Stimulated activated CD4-positive, alpha-beta T cell treated with anti-CD3 and anti-CD28 coated beads, TNF-alpha, amount 100 ng/mL, for 4 hours (primary cell): ENCODE measurements around the gene GNG12.

Source experiments
- DNase-seq, 3 experiments: peaks; one replicate each; pipeline ENCODE4 v3.0.0-alpha.2; 2020; ENCODE audit warnings: low read depth in 3 of 3

GNG12 gene

DNA sequence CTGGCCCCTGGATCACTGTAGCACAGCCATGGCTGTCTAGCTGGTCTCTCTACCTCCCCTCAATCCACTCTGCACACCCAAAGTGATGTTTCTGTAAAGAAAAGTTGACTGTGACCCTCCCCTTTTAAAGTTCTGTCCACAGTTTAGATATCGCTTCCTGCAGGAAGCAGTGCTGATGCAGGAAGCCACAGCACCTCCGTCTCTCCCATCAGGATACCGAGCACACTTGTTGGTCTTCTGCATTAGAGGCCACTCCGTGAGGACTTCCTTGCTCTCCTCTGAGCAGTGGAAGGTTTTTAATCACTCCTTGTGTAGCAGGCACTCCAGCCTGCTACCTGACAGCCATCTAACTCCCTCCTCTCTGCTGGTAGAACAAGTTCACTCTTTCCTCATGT is 78.7 kb downstream of the GNG12 start:
- DNase-seq: no peak

DNA sequence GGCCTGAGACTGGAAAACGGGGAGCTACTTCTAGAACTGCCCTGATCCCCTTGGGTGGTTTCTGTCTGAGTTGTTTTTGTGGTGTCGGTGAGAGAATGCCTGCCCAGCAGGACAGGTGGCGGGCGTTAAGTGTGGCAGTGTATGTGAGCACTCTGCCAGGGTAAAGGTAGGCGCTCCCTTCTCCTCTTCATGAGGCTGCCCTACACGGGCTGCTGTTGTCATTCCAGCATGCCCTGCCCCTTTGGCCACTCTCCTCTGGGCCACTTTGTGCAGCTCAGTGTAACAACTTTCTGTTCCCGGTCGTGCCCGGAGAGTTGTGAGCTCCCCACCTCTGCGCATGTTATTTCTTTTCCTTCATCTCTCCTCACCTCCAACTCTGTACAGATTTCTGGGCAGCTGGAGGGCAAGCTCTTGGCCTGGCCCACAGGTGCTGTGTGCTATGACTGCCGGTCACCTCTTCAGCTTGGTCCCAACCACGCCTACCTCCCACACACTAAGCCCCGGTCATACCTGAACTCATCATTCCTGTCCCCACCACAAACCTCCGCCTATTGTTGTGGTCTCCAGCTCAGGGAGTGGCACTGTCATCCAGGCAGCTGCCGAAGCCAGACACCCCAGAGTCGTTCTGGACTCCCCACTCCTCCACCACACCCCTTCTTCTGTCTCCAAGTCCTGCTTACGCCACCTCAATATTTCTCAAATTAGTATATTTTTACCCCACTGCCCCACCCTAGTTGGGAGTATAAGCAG is 79.3 kb downstream of the GNG12 start:
- DNase-seq: no peak

DNA sequence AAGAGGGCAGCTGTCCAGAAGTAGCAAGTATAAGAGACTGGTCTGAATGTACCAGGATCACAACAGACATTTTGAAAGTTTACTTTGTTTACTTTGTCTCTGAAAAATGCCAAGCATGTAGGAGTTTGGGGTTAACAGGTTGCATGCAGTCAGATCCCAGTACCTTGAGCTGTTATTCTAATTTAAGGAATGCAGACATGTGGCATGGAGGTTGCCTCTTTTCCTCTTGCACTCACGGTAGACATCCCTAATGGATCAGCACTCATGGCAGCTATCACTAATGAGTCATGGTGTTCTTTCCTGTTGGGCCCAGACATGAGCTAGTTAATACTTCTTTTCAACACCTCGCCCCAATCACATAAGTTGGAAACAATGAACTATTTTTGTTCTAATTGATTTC is 81.0 kb downstream of the GNG12 start:
- DNase-seq: no peak

DNA sequence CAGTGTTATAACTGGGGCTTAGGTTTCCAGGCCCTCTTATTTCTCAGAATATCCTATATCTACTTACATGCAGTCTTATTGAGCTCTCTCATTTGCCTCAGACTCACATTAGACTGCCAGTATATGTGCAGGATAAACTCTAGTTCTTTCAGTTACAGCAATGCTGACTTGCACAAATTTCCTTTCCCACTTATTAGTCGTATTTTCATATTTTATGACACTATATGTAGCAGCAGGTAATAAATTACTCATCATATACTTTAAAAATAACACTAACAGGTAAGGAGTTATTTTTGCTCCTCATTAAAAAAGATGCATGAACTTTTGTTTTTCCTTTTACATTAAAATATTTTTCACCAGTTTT is 82.6 kb downstream of the GNG12 start:
- no peak for DNase-seq

DNA sequence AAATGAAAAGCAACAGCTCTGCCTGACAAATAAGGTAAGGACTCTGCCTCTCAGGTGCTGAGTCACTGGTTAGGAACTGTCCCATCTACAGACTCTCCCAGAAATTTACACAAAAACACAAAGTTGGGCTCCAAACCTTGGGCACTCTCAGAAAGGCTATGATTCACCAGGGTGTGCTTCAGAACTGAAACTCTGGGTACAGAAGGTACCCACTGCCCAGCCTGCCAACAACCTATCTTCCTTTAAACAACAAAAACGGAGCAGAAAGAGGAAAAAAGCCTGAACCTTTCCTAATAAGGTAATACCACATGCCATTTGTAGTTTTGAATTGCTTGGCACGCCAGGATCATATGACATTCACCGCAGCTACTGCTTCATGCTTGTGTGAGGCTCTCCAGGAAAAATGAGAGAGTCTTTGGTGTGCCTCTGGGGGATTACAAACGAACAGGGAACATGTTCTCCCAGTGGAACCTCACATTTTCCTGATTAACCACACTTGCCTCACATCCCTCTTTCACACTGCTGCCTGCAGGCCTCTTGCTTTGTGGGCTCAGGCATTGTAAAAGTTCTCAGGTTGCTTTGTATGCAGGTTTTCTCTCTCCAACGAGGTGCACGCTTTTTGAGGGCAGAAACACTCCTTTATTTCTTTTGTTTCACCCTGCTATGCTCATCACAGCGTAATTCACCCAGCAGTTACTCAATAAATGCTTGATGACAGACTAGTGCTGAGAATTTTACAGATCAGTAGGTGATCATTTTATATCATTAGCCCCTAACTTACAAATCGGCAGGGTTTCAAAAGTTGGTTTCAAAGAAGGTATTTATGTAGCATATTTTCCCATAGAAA is 83.2 kb downstream of the GNG12 start:
- no peak for DNase-seq

DNA sequence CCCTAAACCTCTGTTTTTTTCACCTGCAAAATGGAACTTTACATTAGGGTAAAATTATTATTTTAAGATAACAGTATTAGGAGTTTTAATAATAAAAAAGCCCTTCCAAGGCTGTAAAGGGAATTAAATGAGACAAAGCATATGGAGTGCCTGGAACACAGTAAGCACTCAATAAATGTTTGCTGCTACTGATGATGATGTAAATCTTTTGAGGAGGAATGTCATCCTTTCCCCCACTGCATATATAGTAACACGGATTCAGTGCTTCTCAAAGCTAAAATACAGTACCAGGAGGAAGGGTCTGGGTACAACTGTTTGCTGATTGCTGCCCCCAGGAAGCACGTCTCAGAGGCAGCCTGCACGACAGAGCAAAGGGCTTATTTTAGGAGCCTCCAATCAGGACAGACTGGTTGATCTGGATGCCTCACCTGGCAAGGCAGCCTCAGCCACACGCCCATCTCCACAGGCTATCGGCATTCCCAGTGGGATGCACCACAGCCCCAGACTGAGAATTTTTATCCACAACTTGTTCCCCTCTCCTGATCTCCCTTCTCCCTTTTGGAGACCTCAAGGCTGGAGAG is 83.9 kb downstream of the GNG12 start:
- no peak for DNase-seq

DNA sequence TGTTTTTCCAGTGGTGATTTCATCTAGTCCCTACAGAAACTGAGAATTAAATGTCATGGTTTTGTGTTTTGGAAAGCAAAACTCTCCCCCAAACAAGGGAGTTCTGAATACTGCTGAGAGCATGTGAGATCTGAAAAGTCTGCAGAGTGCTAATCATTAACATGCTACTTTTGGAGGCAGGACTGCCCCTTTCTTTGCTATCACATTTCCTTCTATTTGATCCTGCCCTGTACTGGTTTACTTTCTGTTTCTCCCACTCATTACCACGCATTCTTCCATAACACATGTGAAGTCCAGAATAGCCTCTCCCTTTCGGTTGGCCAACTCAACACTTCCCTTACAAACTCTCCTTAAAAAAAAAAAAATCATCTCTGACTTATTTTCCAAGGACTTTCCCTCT is 84.6 kb downstream of the GNG12 start:
- DNase-seq: no peak

DNA sequence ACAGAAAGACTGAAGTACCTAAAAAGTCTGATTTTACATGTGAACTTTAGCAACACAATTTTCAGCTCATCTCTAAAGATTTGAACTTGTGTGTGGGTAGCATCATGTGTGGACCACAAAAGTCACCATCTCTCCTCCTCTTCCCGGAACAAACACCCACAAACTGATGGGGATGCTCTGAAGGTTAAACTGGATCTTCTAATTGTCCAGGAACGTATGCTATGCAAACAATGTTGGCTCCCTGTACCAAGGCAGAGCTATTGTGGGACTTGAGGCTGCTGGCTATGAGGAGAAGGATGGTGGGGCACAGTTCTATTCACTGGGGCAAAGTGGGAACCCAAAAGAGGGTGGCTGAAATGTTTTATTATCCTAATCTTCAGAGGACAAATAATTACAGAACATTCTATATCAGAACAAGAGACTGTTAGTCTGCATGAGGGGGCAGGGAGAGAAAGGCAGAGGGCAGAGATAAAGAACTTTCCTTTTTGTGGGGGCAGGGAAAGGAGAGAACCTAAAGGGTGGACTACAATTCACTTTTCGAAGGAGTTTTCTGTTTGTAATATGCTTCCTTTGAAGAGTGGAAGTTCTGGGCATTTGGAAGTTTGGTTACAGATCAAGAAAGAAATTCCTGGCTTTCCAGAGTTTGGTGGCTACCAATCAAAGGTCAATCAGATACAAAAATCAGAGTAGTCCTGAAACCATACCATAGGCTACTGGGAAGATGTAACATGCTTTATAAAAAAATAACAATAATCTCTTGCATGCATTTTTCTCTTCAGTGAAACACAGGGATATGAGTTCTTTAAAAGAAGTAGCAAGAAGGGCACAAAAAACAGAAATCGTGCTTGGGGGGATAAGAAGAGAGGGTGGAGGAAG is 85.4 kb downstream of the GNG12 start:
- no peak for DNase-seq

DNA sequence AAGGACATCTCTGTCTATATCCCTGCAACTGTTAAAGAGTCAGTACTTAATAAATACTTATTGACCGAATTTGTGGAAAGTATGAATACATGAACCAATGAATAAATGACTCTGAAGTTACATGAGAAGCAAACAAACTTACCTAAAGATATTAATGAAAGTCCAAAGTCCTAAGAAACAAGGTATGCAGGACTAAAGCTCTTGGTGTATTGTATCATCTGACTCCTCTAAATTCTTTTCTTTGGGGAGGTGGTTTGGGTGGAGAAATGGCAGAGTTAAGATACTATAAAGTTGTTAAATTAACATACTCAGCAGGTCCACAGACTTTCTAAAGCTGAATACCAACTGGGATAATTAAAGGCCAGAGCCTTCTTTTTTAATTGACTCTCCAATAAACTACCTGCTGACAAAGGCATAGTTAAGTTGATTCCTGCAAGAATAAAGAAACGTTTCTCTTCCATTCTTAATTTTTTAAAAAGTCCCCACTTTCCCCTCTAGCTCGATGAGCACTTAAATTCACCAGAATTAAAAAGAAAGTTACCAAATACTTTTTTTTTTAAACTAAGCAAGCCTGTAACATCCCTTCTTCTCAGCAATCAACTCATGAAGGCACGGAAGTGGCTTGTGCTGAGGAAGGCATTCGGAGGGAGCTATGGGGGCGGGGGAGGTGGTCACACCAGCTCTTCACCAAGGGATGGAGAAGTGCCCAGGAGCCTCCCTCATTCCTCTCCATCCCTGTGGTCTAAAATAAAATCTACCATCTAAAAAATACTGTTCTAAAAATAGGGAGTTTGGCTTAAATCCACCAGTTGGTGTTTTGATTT is 87.2 kb downstream of the GNG12 start:
- no peak for DNase-seq

DNA sequence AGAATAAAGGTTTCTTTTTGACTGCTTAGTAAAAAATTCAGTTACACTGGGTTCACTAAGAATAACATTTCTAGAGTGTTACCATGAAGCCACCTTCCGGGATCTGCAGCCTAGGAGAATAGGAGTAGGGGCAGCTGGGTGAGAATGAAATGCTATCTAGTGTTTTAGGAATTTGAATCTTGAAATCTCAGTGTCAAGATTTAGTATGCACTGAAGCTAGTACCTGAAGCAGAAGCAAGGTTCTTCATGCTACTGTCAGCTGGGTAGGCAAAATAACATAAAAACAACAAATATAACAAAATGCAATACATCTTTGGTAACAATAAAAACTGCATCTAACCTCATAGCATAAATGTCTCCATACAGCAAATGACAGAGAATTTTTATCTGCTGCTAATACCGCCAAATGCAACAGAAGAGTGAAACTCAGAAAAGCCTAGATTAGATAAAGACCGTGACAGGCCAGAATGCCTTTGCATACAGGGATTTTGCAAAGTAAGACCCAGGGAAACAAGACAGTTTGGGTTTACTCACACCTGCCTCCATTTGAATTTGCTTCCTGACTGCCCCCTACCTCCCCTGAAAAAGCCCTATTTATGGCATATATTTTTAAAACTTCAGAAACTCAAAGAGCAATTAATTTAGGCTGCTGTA is 90.1 kb downstream of the GNG12 start:
- no peak for DNase-seq

DNA sequence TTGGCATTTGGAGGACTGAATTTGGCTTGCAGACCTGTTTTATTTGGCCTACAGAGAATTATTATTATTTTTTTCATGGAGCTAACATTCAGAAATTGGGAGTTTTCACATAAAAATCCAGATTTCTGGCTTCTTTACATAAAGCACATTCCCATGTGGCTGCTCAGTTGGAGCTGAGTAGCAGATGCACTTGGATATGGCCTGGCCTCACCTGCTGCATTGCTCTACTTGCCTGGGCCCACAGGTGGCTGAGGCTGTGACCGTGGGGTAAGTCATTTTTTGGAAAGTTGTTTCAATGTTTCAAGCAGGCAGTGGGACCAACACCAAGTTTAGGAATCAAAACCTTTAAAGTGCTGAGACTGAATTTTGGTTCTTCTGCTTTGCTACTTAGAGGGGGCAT is 91.5 kb downstream of the GNG12 start:
- DNase-seq: no peak

DNA sequence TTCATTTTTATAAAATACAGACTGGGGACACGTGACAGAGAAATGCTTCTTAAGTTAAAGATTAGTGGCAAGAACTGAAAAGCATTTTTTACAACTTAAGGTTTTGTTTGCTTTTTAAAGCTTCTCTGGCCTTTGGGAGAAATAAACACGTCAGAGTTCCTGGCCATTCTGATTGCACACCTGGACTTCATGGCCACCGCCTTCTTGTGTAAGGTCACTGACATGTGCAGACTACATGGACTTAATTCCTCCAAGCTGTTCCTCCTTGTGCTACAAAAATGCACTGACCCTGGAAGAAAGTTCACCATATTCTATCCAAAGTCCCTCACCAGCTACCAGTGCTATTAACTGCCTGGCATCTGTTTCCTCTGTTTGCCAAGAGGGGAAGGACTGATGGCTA is 92.1 kb downstream of the GNG12 start:
- DNase-seq: no peak

DNA sequence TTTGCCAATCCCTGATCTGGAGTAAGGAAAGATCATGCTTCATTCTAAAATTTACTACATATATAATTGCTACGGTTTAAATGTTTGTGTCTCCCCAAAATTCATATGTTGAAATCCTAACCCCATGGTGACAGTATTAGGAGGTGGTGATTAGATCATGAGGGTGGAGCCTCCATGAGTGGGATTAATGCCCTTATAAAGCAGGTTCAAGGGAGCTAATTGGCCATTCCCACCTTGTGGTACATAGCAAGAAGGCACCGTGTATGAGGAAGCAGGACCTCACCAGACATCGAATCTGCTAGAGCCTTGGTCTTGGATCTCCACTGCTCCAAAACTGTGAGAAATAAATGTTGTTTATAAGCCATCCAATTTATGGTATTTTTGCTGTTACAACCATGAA is 92.7 kb downstream of the GNG12 start:
- DNase-seq: no peak

DNA sequence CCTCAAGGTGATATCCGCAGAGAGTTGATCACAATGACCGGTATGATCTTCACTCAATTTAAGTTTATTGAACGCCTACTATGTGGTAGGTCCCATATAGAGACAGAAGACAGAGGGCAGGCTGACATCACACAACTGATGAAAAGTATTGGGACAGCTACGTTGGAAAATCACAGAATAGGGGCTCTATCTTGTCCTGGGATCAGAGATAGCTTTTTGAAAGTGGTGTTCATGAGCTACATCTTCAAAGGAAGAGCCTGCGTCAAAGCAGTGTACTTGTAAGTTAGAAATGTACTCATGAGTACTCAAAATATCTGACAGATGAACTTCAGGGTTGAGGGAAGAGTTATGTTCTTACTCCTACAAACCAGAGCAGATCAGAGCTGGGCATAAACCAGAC is 93.9 kb downstream of the GNG12 start:
- DNase-seq: no peak

DNA sequence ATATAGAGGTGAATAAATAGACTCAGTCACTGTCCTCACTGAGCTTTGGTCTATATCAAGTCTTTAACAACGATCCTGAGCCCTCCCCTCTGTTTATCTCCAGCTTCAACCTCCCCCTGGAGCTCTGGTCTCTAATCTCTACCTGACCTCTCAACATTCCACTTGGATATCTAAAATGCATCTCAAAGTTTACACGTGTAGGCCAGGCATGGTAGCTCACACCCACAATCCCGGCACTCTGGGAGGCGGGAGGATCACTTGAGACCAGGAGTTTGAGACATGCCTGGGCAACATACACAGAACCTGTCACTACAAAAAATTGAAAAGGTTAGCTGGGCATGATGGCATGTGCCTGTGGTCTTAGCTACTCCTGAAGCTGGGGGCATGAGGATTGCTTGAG is 94.9 kb downstream of the GNG12 start:
- no peak for DNase-seq

DNA sequence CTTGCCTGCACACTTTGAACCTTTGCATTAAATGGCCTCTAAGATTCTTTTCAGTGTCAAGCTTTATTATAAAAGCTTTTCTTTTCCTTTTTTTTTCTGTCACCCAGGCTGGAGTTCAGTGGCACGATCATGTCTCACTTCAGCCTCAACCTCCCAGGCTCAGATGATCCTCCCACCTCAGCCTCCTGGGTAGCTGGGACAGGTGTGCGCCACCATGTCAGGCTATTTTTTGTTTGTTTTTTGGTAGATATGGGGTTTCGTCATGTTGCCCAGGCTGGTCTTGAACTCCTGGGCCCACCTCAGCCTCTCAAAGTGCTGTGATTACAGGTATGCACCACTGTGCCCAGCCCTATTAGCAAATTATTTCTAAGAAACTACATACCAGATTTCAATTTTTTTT is 95.4 kb downstream of the GNG12 start:
- DNase-seq: no peak

DNA sequence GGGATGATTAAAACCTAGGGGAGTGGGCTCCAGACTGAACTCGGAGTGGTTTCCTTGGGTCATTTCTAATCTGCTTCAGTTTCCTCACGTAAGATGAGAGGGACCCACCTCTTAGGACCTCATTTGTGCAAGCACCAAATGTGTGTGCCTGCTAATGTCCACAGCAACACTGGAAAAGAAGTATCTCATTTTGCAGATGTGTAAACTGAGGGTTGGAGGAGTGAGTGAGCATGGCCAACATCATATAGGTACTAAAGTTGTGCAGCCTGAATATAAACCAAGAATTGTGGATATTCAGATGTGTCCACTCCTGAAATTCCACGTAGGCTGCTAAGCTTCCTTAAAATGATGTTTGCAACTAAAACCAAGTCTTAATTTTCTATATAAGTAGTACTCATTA is 96.5 kb downstream of the GNG12 start:
- DNase-seq: no peak

DNA sequence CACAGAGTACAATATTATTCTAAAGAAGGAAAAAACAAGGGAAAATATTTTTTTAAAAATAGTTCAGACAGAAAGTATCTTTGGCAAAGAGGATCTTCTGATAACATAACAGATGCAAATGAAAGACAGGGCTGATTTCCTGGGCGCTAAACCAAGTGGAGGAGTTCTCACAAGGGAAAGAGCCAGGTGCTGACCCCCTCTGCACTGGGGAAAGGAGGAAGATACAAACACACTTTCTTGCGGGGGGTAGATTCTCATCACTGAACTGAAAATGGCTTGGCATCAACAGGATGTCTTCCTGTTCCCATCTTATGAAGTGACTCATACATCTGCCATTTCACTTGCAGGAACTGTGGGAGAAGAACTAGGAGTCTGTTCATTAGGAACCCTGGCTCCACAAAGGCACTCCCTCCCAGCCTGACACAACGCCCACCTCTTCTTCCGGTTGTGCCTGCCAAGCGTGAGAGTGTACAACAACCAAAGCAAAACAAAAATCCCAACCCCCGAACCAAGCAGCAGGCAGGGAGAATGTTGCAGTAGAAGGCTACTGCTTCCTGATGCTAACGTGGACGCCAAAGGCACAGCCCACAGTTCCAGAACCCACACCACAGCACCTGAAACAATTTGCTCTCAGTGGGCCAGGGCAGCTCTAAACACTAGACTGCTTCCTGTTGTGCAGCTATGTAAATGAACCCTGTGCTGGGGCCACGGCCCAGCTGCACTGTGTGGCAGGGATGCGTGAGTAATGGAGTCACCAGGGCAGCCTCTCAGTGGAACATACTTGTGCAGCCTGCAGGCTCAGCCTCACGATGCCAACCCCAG is 97.2 kb downstream of the GNG12 start:
- no peak for DNase-seq

DNA sequence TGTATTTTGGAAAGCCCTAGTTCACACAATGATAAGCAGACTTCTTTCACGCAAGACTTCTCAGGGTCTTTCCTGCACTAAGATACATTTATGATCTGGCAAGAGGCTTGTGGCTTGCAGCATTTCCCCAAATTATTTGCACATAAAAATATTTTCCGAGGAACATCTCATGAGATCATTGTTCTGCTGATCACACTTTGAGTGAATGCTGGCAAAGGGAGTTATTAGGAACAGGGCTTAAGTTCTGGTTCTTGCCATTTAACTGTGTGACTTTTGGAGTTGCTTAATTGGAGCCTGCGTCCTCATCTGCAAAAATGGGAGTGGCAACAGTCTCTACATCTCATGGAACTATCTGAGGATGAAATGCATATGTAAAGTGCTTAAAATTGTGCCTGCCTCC is 98.1 kb downstream of the GNG12 start:
- no peak for DNase-seq

DNA sequence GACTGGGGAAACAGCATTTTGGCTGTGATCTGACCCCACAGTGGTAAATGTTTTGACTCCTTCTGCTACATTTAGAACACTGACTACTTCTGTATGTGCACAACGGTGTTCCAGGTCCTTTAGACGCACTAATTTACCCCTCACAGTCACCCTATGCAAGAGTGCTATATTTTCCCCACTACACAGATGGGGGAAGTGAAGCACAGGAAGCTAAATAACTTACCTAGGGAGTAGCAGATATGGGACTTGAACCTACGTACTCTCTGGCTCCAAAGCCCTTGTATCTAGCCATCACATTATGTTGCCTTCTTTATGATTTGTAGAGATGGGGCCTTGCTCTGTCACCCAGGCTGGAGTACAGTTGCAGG is 99.0 kb downstream of the GNG12 start:
- no peak for DNase-seq
